Femur (tissue), 1 donor: ENCODE data around the gene IFNL2.
A peak's percentile ranks its signal among the peaks of the same experiment; 100 is the strongest.
"Not testable (repeated sequence)": the region's sequence is repeated elsewhere in the genome, so short reads cannot be mapped to it uniquely, and the experiment has no call there.

ENCODE experiments used
- DNase-seq: peaks from one replicate; pipeline ENCODE4 v3.0.0-alpha.2; 2017

IFNL2 gene

GRCh38 chr19:39297931-39298634, 29.9 kb downstream of the IFNL2 start:
- no peak for DNase-seq

- DNase-seq = no peak
These were observed 31.2 kb downstream of the IFNL2 start for GRCh38 chr19:39299404-39299803.

- DNase-seq = no peak
These were observed 31.6 kb downstream of the IFNL2 start for GRCh38 chr19:39299832-39300231.

GRCh38 chr19:39301021-39301420, 32.8 kb downstream of the IFNL2 start:
- DNase-seq = no peak

- no peak for DNase-seq
These were observed 33.4 kb downstream of the IFNL2 start for GRCh38 chr19:39301562-39301961.

GRCh38 chr19:39303373-39304184, 35.4 kb downstream of the IFNL2 start:
- DNase-seq = no peak

- no peak for DNase-seq
These were observed 36.0 kb downstream of the IFNL2 start for GRCh38 chr19:39304185-39304513.

- DNase-seq = no peak
These were observed 36.7 kb downstream of the IFNL2 start for GRCh38 chr19:39304701-39305571.

GRCh38 chr19:39306075-39306474, 37.9 kb downstream of the IFNL2 start:
- DNase-seq = no peak

- peak; percentile 52 for DNase-seq
These were observed 39.0 kb downstream of the IFNL2 start for GRCh38 chr19:39307046-39307821.

- no peak for DNase-seq
These were observed 39.8 kb downstream of the IFNL2 start for GRCh38 chr19:39307822-39308530.

GRCh38 chr19:39308531-39309304, 40.5 kb downstream of the IFNL2 start:
- no peak for DNase-seq

- not testable (repeated sequence) for DNase-seq
These were observed 41.1 kb downstream of the IFNL2 start for GRCh38 chr19:39309305-39309670.

- no peak for DNase-seq
These were observed 42.5 kb downstream of the IFNL2 start for GRCh38 chr19:39310558-39311311.

- DNase-seq = no peak
These were observed 46.0 kb downstream of the IFNL2 start for GRCh38 chr19:39314016-39314728.

- no peak for DNase-seq
These were observed 47.7 kb downstream of the IFNL2 start for GRCh38 chr19:39315933-39316332.

- no peak for DNase-seq
These were observed 48.6 kb downstream of the IFNL2 start for GRCh38 chr19:39316627-39317321.

GRCh38 chr19:39317476-39317875, 49.3 kb downstream of the IFNL2 start:
- DNase-seq = no peak

GRCh38 chr19:39318071-39318470, 49.9 kb downstream of the IFNL2 start:
- DNase-seq = no peak
